Frontal cortex (tissue), 4 donors: Measurements from ENCODE around the gene BBX. TPM values are rescaled to one million over a fixed set of nuclear protein-coding genes. Genes with fewer than 3 reads are reported as not detected.
A peak's percentile ranks its signal among the peaks of the same experiment; 100 is the strongest.

Experiments used
- DNase-seq, 2 donors: peaks; one replicate each; pipeline ENCODE4 v3.0.0; 2012; ENCODE audit warnings: low spot score in 2 of 2
- FAIRE-seq: peaks from 2 replicates; lab custom pipeline; 2012; peaks lifted over from hg19 to GRCh38; lab: Jason Lieb, UNC
- total RNA-seq: library from RNA; depleted of rRNA; stranded (reverse); fragments of >200 nt; gene quantifications from one replicate; pipeline ENCODE4 v1.2.3, GENCODE V29; 2014
- donor health status: control.
- donor health status: control.
- donor health status: control.

Gene BBX
- total RNA-seq, 1 donor from 2014 or later: 19.6 TPM

DNA sequence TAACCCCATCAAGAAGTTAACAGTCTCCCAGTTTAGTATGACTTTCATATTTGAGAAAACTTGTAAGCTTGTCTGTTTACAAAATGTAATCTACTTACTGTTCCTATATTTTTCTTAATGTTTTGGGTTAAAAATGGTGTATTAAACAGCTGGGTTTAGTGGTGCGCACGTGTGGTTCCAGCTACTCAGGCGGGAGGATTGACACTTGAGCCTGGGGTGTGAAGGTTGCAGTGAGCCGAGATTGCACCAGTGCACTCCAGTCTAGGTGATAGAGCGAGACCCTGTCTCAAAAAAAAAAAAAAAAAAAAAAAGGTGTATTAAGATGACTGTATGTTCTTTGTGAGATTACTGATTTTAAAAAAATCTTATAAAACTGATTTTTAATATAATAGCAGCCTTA lies 69.3 kb downstream of the BBX start:
- no peak for DNase-seq
- no peak for FAIRE-seq

DNA sequence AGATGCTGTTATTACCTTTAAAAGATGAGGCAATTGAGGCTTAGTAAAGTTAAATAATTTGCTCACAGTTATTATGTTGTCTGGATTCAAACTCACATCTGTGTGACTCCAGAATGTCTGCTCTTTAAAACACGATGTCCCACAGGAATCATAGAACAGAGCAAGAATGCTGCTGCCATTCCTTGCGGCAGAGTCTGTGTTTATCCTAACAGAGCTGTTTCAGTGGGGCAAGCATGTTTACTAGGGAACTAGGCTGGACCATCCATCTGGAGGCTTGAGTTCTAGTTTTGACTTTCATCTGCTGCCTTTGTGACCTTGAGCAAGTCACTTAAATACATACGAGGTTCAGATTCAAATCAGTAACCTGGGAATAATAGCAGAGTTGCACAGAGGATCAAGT lies 72.1 kb downstream of the BBX start:
- DNase-seq (no peak), FAIRE-seq (no peak)

DNA sequence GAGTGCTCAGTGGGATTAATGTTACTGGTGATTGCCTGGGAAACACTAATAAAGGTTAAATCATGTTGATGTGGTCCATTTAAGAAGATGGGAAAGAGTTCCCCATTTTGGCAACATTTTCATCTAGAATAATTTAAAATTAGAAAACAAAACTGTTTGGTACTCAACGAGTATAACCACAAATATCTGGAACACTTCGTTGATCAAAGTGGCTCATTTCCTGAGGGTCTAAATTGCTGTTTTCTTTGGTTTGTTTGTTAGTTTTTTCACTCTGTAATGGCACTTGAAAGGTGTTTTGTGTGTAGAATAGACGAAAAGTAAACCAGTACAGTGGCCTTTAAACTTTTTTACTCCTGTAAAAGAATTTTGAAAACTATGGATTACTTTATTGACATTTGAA lies 73.9 kb downstream of the BBX start:
- DNase-seq (no peak), FAIRE-seq (no peak)

DNA sequence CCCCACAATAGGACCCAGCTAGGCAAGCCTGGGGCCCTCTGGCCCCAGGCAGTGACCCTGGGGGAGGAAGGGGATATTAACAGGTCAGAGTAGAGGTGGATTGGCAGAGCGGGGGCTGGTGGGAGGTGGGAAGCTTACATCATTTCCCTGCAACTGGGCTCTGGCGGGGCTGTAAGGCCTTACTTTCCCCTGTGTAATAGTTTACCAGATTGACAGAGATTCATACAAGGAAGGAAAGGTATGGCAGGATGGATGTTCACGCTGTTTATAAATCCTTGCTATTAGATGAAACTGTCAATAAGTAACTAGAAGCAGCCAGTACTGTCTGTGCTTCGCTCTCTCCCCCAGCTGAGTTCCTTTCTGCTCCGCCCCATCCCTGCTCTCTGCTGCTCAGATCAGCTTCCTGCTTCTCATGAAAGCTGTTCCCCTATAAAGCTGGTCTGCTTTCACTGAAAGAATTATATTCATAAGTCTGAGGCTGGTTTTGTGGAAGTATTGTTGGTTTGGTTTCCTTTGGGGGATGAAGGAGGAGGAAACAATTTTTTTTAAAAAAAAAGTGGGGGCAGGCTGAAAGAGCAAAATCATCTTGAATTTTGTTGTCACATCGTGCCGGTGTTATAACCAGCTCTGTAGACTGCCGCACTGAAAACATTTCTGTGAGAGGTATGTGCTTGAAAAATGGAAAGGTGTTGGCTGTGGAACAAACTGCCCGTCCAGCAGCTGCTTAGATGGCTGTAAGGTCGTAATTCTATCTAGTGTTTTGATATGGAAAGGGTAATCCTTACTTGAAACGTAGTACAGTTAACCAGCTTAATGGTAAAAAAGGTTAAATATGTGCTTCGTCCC lies 76.4 kb downstream of the BBX start:
- FAIRE-seq (no peak), DNase-seq (no peak)

DNA sequence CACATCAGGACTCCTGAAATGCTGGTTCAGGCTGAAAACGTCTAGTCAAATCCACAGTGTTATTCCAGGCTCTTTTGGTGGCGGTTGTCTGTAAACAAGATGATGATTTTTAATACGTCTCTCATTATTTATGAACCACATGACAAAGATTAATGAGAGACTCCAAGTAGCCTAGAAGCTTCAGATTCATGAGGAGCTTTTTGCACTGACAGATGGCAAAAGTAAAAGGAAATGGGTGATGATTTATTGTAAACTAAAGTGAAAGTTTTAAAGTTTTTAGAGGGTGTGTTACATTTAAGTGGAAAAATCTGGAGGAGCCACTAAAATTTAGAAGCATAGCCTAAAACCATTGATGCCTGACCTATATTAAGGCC lies 77.0 kb downstream of the BBX start:
- FAIRE-seq: no peak
- DNase-seq: no peak

DNA sequence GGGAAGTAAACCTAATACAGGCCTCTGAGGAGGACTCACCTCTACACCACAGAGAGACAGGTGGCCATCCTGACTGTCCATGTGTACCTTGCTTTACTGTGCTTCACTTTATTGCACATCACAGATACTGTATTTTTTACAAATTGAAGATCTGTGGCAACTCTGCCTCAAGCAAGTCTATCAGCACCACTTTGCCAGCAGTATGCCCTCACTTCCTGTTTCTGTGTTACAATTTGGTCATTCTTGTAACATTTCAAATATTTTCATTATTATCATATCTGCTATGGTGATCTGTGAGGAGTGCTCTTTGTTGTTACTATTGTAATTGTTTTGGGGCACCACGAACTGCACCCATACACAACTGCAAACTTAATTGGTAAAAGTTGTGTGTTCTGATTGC lies 78.0 kb downstream of the BBX start:
- no peak for DNase-seq
- no peak for FAIRE-seq

DNA sequence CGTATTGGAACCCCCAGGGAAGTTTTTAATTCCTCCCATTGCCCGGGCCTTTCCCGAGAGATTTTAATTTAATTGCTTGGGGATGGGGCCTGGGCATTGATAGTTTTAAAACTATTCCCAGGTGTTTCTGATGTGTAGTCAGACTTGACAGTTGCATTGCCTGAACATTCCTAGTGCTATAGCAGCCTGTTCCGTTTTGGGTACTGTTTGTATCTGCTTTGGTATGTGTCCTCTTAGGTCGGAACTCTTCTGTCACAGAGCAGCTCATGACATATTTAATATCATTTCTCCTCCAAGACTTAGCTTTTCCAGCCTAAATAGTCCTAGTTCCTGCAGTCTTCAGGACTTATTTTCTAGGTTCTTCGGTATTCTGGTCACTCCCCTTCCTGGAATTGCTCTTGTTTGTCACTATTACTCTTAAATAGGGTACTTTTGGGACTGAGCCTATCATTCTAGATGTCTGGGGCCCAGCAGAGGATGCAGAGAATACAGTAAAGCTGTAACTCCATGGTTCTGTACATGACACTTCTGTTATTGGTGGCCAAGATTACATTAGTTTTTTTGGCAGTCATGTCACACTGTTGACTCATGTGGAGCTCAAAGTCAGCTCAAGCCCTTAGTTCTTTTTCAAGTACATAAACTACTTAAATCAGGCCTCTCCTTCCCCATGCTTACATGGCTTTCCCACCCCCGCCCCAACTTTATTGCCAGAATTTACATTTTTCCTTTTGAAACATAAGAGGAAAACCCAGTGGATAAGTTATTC lies 81.5 kb downstream of the BBX start:
- no peak for DNase-seq
- no peak for FAIRE-seq

DNA sequence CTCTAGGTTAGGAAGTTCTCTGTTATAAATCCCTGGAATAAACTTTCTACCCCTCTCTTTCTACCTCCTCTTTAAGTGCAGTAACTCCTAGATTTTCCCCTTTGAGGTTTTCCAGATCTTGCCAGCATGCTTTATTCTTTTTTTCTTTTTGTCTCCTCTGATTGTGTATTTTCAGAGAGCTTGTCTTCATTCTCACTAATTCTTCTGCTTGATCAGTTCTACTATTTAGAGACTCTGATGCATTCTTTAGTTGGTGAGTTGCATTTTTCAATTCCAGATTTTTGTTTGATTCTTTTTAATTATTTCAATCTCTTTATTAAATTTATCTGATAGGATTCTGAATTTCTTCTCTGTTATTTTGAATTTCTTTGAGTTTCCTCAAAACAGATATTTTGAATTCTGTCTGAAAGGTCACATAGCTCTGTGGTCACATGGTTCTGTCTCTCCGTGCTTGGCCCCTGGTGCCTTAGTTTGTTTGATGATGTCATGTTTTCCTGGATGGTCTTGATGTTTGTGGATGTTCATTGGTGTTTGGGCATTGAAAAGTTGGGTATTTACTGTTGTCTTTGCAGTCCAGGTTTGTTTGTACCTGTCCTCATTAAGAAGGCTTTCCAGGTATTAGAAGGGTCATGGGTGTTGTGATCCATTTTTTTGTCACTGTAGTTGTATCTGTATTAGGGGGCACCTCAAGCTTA lies 89.2 kb downstream of the BBX start:
- no peak for DNase-seq
- peak; percentile 61 for FAIRE-seq

DNA sequence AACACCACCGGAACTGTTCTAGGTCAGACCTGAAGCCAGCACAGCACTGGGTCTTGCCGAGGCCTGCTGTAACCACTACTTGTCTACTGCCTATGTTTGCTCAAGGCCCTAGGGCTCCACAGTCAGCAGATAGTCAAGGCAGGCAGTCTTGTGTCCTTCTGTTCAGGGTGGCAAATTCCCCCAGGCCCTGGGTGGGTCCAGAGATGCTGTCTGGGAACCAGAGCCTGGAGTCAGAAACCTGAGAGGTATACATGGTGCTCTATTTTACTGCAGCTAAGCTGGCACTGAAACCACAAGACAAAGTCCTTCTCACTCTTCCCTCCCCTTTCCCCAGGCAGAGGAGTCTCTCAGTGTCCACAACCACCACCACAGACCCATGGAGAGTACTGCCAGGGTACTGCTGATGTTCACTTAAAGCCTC lies 89.9 kb downstream of the BBX start:
- FAIRE-seq (no peak), DNase-seq (no peak)

DNA sequence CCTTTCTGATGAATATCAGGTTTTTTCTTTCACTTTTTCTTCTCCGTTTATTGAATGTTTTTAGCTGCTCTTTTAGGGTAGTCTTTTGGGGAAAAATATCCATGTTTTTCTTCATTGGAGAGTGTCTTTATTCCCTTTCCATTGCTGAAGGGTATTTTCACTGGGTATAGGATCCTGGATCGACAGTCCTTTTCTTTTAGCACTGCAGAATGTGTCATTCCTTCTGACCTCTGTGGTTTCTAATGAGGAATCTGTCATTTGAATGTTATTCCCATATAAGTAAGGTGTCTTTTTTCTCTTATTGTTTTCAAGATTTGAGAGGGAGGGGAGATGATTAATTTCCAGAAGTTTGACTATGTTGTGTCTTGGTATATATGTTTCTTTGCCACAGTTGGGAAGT lies 96.8 kb downstream of the BBX start:
- DNase-seq: no peak

DNA sequence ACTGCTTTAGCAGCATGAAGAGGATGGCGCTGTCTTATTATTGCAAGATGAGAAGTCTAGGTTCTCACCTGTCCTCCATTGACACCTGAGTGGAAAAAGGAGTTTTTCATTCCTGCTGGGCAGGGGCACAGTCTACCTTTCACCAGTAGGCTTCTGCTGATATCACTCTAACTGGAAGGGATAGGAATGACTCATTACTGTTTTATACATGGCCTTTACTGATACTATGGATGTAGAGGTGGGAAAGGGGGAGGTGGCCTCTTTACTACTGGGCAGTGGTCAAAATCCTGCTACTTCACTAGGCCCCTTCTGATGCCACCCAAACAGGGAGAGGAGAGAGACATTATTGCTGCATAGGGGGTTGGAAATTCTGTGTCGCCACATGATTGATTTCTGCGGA lies 97.8 kb downstream of the BBX start:
- no peak for FAIRE-seq
- no peak for DNase-seq

More for the DNA sequence above, 96.8 kb downstream of the BBX start:
- FAIRE-seq: no peak

DNA sequence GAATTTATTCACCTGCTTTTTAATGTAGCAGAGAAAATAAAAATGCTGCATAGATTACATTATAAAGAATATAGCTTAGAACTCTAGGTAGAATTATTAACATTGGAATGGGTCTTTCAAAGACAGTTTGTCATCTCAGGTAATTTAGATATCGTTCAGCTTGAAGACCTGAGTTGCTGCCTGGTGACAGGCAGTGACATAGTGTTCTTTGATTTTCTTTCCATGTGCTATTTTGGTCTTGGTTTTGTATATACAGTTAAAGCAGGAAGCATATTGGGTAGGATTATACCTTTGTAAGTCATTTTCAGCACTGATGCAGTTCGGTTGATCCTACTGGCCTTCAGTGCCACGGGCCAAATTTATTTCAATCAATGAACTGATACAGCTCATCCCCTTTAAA lies 98.7 kb downstream of the BBX start:
- FAIRE-seq: no peak

DNA sequence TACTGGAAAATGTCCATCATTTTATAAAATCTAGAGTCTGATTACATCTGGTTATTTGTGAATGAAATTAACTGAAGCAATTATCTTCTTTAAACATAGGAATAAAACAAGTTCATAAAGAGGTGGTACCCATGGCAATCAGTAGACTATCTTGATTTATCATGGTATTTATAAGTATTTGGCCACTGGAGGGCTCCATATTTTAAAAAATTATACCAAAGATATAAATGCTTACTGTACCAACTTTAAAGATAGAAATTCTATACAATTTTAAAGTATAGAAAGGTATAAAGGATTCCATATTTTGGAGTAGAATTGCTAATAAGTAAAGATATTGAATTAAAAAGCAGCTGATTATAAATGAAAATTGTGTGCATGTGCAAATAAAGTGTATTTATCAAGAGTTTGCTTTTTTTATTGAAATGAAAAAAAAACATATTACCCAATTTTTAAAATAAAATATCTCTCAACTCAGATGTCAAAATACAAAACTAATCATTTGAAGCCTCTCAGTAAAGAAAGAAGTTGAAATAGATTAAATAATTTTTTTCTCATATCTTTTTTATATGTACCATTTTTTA lies 105.3 kb downstream of the BBX start:
- no peak for FAIRE-seq
- DNase-seq: no peak

More for the DNA sequence above, 98.7 kb downstream of the BBX start:
- no peak for DNase-seq

DNA sequence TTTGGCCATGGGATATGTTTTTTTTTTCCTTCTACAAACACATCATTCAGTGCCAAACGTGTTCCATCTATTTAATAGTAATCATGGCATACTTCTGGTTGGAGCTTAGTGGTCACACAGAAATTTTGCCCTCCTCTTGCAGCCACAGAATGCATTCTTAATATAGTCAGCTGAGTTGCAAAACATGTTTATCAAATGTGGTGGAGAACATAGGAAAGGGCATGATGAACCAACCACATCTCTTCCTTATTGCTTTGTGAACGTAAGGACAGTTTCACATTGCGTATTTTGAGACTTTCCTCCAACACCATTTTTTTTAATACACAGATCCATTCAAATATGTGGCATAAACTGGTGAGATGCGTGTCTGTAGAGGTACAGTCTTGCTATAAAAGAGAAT lies 106.8 kb downstream of the BBX start:
- DNase-seq: no peak
- FAIRE-seq: no peak

DNA sequence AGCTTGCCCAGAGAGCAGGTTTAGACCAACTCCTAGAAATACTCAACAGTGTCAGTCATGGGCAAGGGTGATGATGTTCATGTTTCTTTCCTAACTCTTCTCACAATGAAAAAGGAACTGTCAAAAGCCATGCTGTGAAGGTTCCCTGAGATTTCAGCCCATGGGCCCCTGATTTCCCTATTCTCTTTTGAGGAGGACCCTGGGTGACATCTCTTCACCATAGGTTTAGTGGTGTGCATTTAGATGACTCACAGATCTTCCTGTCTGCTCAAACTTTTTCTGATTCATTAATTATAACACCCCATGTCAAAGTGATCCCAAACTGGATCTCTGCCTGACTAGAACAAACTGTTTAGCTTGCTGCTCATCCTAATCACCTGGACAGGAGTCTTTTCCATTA lies 108.0 kb downstream of the BBX start:
- DNase-seq: no peak
- FAIRE-seq: no peak

DNA sequence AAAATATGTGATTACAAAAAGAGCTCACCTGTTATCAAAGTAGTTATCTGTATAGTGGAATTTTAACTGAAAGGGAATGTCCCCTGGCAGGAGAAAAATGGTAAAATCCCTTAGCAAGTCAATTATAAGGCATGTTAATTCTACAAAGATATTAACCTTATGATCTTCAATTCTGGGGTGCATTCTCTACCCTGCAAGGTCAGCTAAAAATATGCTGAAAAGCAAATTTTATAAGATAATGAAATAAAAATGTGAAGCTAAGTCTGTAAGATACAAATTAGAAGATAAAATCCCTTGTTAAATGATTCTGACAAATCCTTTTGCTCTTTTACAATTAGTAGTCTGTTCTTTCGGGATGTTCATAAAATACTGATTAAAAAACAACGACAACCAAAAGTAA lies 109.8 kb downstream of the BBX start:
- FAIRE-seq (no peak), DNase-seq (no peak)

DNA sequence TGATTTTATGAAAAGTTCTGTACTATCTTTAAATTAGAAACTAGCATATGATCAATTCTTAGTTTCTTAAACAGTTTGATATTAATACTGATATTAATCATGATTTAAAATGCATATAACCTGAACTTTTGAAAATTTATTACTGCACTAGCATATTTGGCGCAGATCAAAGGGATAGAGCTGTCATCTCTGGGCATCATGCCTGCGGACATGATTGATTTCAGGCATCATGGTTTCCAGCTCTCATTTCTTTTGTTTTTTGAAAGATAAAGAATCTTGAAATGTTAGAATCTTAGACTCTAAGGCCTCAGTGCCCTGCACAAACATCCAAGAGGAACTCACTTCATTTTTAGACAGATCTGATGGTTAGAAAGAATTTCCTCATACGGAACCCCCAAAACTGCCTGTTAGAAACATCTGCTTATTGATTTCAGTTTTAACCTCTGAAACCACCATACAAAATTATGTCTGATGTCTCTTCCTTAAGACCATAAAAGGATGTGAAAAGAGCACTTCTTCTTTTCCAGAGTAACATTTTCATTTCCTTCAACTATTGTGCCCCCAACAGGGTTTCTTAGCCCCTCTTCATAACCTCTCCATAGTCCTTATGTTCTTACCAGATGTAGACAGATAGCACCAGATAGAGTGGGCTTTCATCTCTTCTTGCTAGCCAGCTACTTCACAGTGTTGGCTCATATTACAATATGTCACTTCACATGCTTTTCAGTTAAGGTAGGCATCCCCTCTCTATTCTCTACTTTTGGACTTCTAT lies 110.8 kb downstream of the BBX start:
- DNase-seq: no peak
- FAIRE-seq: no peak

DNA sequence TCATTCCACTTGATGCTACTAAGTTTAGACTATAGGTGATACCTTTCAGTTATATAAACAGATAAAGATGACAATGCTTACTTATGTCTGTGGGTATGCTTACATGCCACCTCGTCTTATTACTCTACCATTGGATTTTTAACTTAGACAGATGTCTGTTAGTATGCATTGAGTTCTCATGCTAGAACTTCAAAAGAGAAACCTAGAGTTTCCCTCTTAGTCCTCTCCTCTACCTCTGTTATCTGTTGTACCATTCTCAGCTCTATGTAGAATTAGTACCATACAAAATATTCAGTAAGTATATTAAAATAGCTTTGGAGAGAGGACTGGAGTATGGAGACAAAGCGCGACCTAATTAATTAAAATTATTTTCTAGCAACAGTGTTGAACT lies 111.3 kb downstream of the BBX start:
- DNase-seq (no peak), FAIRE-seq (no peak)

DNA sequence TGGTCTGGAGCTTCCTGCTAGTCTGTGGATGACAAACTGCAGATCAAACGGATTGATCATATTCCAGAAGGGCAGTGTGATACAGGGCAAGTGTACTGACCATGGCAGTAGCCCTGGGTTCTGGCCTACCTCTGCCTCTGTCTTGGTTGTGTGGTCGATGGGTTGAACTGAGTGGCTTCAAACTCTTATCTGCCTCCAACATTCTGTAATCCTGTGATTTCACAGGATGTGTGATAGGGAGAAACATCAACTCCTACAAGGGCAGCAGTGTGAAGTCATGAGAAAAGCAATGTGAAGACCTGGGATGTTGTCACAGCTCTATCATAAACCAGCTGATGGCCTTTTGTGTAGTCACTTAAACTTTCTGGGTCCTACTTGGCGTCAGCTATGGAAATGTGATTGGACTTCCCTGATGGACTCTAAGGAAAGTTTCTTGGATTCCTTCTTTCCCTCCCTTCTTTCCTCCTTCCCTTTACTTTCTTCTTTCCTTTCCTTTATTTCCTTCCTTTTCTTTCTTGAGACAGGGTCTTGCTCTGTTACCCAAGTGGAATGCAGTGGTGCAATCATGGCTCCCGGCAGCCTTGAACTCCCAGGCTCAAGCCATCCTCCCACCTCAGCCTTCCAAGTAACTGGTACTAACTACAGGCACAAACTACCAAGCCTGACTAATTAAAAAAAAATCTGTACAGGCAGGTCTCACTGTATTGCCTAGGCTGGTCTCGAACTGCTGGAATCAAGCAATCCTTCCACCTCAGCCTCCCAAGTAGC lies 114.8 kb downstream of the BBX start:
- DNase-seq: no peak
- FAIRE-seq: no peak
